GM23338 (cell line): ENCODE data around the gene KIFC3. TPM values are rescaled to one million over a fixed set of nuclear protein-coding genes. Genes with fewer than 3 reads are reported as not detected.
A peak's percentile ranks its signal among the peaks of the same experiment; 100 is the strongest.

ENCODE experiments used
- ATAC-seq: fragments of 200-7000 bp; cut with Tn5 transposase; 3 replicates; pipeline ENCODE4 v1.9.1; 2020
- DNase-seq: peaks from one replicate; pipeline ENCODE4 v3.0.0-alpha.2; 2015; ENCODE audit warnings: low spot score
- H2AFZ ChIP-seq: fragments of 200-600 bp; sonication (generic); 2 replicates; pipeline ENCODE4 v1.8.0; 2016; ENCODE audit warnings: antibody characterized with exemption, mild to moderate bottlenecking, moderate library complexity
- H3F3A ChIP-seq: fragments of 200-600 bp; sonication (generic); replicated peaks from 2 replicates; pipeline ENCODE4 v1.8.0; 2017; ENCODE audit warnings: antibody characterized with exemption, mixed run types, low read depth
- H3K27ac ChIP-seq: fragments of 200-600 bp; sonication (generic); 2 replicates; pipeline ENCODE4 v1.6.1; 2016; ENCODE audit warnings: low read depth
- H3K27me3 ChIP-seq: fragments of 200-600 bp; sonication (generic); 2 replicates; pipeline ENCODE4 v1.8.0; 2016; ENCODE audit warnings: mild to moderate bottlenecking, mixed run types, moderate library complexity; ENCODE audit not compliant: insufficient read depth
- H3K36me3 ChIP-seq: fragments of 200-600 bp; sonication (generic); 2 replicates; pipeline ENCODE4 v1.8.0; 2016; ENCODE audit warnings: mild to moderate bottlenecking; ENCODE audit not compliant: insufficient read depth
- H3K4me1 ChIP-seq: fragments of 200-600 bp; sonication (generic); 2 replicates; pipeline ENCODE4 v1.8.0; 2016; ENCODE audit warnings: mild to moderate bottlenecking, moderate library complexity; ENCODE audit not compliant: insufficient read depth
- H3K4me2 ChIP-seq: fragments of 200-600 bp; sonication (generic); 2 replicates; pipeline ENCODE4 v1.7.1; 2017; ENCODE audit warnings: mixed run types
- H3K4me3 ChIP-seq: fragments of 200-600 bp; sonication (generic); 2 replicates; pipeline ENCODE4 v1.6.1; 2016; ENCODE audit warnings: mixed run types
- H3K79me2 ChIP-seq: fragments of 200-600 bp; sonication (generic); replicated peaks from 2 replicates; pipeline ENCODE4 v1.8.0; 2017; ENCODE audit warnings: mild to moderate bottlenecking; ENCODE audit not compliant: insufficient read depth
- H3K9me2 ChIP-seq: fragments of 200-600 bp; sonication (generic); 2 replicates; pipeline ENCODE4 v1.8.0; 2017; ENCODE audit not compliant: insufficient read depth
- H4K20me1 ChIP-seq: fragments of 200-600 bp; sonication (generic); replicated peaks from 2 replicates; pipeline ENCODE4 v1.8.0; 2017; ENCODE audit warnings: mild to moderate bottlenecking; ENCODE audit not compliant: insufficient read depth
- H3K27ac Mint-ChIP-seq: 2 replicates; pipeline ENCODE4 v1.8.0; 2020; ENCODE audit warnings: inconsistent platforms, mild to moderate bottlenecking, moderate library complexity, mixed read lengths
- H3K27me3 Mint-ChIP-seq: 3 replicates; pipeline ENCODE4 v1.8.0; 2022; ENCODE audit warnings: low read depth, mild to moderate bottlenecking, moderate library complexity, mixed read lengths, inconsistent platforms; ENCODE audit not compliant: insufficient read depth, poor library complexity
- H3K36me3 Mint-ChIP-seq: 3 replicates; pipeline ENCODE4 v1.8.0; 2021; ENCODE audit warnings: low read depth, mild to moderate bottlenecking, inconsistent platforms, moderate library complexity, mixed read lengths
- H3K4me1 Mint-ChIP-seq: 3 replicates; pipeline ENCODE4 v1.8.0; 2020; ENCODE audit warnings: mild to moderate bottlenecking, inconsistent platforms, mixed read lengths
- H3K4me3 Mint-ChIP-seq: 3 replicates; pipeline ENCODE4 v1.8.0; 2021; ENCODE audit warnings: moderate library complexity, mild to moderate bottlenecking, inconsistent platforms, mixed read lengths
- H3K9me3 Mint-ChIP-seq: 3 replicates; pipeline ENCODE4 v1.8.0; 2020; ENCODE audit warnings: moderate library complexity, mild to moderate bottlenecking, inconsistent platforms, mixed read lengths
- CREB1 ChIP-seq: fragments of 250-450 bp; sonication (Bioruptor Pico); IDR thresholded peaks from 2 replicates; pipeline ENCODE4 v1.5.0; 2020; ENCODE audit warnings: low read depth, mild to moderate bottlenecking, moderate library complexity
- ETS1 ChIP-seq: IDR thresholded peaks from 2 replicates; pipeline ENCODE4 v1.6.1; 2016; ENCODE audit warnings: antibody characterized with exemption
- EZH2 ChIP-seq: fragments of 200-600 bp; sonication (generic); IDR thresholded peaks from one replicate; pipeline ENCODE4 v1.8.0; 2017; ENCODE audit warnings: antibody characterized with exemption, mild to moderate bottlenecking, low read depth; ENCODE audit not compliant: unreplicated experiment
- JUNB ChIP-seq: IDR thresholded peaks from one replicate; pipeline ENCODE4 v1.6.1; 2016; ENCODE audit warnings: antibody characterized with exemption; ENCODE audit not compliant: unreplicated experiment
- POLR2AphosphoS5 ChIP-seq: IDR thresholded peaks from 2 replicates; pipeline ENCODE4 v1.6.1; 2016; ENCODE audit warnings: antibody characterized with exemption, low read depth
- REST ChIP-seq: IDR thresholded peaks from one replicate; pipeline ENCODE4 v1.6.1; 2018; ENCODE audit warnings: antibody characterized with exemption; ENCODE audit not compliant: unreplicated experiment
- STAT1 ChIP-seq: IDR thresholded peaks from one replicate; pipeline ENCODE4 v1.6.1; 2016; ENCODE audit warnings: antibody characterized with exemption; ENCODE audit not compliant: unreplicated experiment
- ZNF114 ChIP-seq: fragments of 250-450 bp; sonication (Bioruptor Pico); IDR thresholded peaks from 2 replicates; pipeline ENCODE4 v1.5.0; 2020; ENCODE audit warnings: mild to moderate bottlenecking, moderate library complexity
- ZNF331 ChIP-seq: fragments of 250-450 bp; sonication (Bioruptor Pico); IDR thresholded peaks from 2 replicates; pipeline ENCODE4 v1.5.0; 2020; ENCODE audit warnings: low read depth, mild to moderate bottlenecking, moderate library complexity
- ZNF462 ChIP-seq: fragments of 250-450 bp; sonication (Bioruptor Pico); IDR thresholded peaks from 2 replicates; pipeline ENCODE4 v1.5.0; 2020; ENCODE audit warnings: mild to moderate bottlenecking, moderate library complexity
- polyA plus RNA-seq: library from polyadenylated mRNA; unstranded; fragments of >200 nt; fragmentation: Nextera tagmentation; extraction: Ambion mirVana; gene quantifications from 2 replicates; pipeline ENCODE4 v1.2.1, GENCODE V29; 2016
- total RNA-seq: library from RNA; depleted of rRNA; stranded (reverse); fragments of >200 nt; shearing (Covaris generic); gene quantifications from 2 replicates; pipeline ENCODE4 v1.2.3, GENCODE V29; 2014

KIFC3 gene
- total and polyA plus RNA-seq, 2 experiments from 2014 or later, result 4.4 to 12.5 TPM

GRCh38 chr16:57801809-57802340, 416 bp downstream of the KIFC3 start:
- H3K4me3 ChIP-seq, result peak overlapping the region; percentile 70
- H3F3A ChIP-seq, result peaks cover 16% of the 10 kb centered on the region; the same call in 1 of the 2 replicates
- peak overlapping the region; percentile 92 for H3K4me2 ChIP-seq
- Mint-ChIP-seq H3K4me1 (peaks cover 59% of the 10 kb centered on the region), H3K27me3 (peaks cover 27% of the 10 kb centered on the region), H3K4me3 (peak overlapping the region; percentile 66), H3K36me3 (no peaks in the 10 kb centered on the region; the same call in 2 of the 3 replicates), H3K9me3 (no peaks in the 10 kb centered on the region; the same call in 2 of the 3 replicates), H3K27ac (no peak overlapping the region)
- H3K4me1 ChIP-seq, result peaks cover 47% of the 10 kb centered on the region
- H3K79me2 ChIP-seq, result no peaks in the 10 kb centered on the region
- no peaks in the 10 kb centered on the region; the same call in 1 of the 2 replicates for H4K20me1 ChIP-seq
- DNase-seq (peak; percentile 56), ATAC-seq (peak; percentile 13)
- TF ChIP-seq POLR2AphosphoS5 (no peak), ZNF331 (no peak), ETS1 (no peak), STAT1 (no peak), EZH2 (no peak), REST (no peak), JUNB (no peak), CREB1 (CRISPR knock-in tag) (no peak), ZNF114 (CRISPR knock-in tag) (no peak), ZNF462 (no peak)
- H3K27me3 ChIP-seq, result peaks cover 12% of the 10 kb centered on the region
- H3K27ac ChIP-seq, result no peak overlapping the region
- H2AFZ ChIP-seq, result 0 out of 2 replicates have a peak overlapping the region, but pooled peaks have one; percentile 74
- no peaks in the 10 kb centered on the region for H3K36me3 ChIP-seq
- H3K9me2 ChIP-seq, result no peaks in the 10 kb centered on the region
